ENCODE data around the gene PHKA1.

Gene PHKA1

GRCh38 chrX:72532366-72532765, 181.7 kb downstream of the PHKA1 start:
- intact Hi-C loops (cut with DNase I; ENCODE audit: low total_unique reads), result no loop called here
- Histone ChIP-seq H3K9me3 (no peaks in the 10 kb centered on the region), H3K27me3 (no peaks in the 10 kb centered on the region), H3K36me3 (no peaks in the 10 kb centered on the region), H3K27ac (no peak overlapping the region), H3K4me3 (no peak overlapping the region), H3K4me1 (peaks cover 0 to 13% (median 0%) of the 10 kb centered on the region in 4 donors)
- no peak for TF ChIP-seq CTCF (IDR thresholded peaks at IDR 0.05)
- no peak for DNase-seq

All from tibial artery (tissue), 4 donors.